GM19239 (cell line): ENCODE data around the gene ZCCHC3.
A peak's percentile ranks its signal among the peaks of the same experiment; 100 is the strongest.

Experiments
- DNase-seq: peaks from one replicate; pipeline ENCODE4 v3.0.0; 2011; ENCODE audit warnings: low spot score; ENCODE audit not compliant: insufficient read length
- FAIRE-seq: peaks from 2 replicates; lab custom pipeline; 2011; peaks lifted over from hg19 to GRCh38; lab: Jason Lieb, UNC

Gene ZCCHC3

DNA sequence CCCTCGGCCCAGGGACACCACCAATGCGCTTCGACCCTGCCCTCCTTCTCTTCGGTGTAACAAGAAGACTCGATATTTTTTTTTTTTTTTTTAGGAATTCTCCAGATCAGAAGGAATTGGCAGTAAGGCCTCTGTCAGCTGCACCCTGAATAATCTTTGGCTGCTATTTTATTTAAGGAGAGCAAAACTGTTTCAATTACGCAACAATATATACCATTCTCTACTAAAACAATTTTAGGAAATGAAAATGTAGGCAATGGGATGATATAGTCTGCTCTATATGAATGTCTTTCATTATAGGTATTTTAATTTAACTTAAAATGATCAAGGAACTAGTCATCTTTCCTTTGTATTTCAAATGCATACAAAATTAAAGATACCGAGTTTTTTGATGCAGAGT is 13.3 kb downstream of the ZCCHC3 start:
- FAIRE-seq = no peak

DNA sequence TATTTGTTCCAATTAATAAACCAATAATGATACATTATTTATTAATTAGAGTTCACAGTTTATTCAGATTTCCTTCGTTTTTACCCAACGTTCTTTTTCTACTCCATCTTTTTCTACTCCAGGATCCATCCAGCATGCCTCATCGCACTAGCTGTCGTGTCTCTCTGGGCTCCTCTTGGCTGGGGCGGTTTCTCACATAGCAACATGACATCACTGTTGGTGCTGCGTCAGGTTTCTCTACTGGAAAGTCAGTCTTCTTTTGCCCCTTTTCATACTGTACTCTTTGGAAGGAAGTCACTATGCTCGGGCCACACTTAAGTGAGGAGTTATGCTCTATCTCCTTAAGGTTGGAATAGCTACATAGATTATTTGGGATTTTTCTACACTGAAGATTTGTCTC is 14.2 kb downstream of the ZCCHC3 start:
- DNase-seq = no peak
- no peak for FAIRE-seq

More for the DNA sequence above, 13.3 kb downstream of the ZCCHC3 start:
- DNase-seq = no peak

DNA sequence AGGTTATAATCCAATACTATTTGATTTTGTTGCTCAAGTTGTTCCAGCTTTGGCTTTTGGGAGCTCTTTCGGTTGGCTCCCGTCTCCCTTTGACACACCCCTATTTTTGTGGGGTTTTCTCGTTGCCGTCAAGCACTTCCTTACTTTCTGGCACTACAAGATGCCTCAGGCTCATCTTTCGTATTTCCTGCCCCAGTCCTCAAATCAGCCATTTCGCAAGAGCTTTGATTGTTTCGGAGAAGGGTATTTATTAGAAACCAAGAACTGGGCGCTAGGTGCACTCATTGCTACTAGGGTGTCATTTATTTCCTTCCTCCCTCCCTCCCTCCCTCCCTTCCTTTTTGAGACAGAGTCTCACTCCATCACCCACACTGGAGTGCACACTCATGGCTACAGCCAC is 14.7 kb downstream of the ZCCHC3 start:
- no peak for FAIRE-seq
- DNase-seq = no peak

DNA sequence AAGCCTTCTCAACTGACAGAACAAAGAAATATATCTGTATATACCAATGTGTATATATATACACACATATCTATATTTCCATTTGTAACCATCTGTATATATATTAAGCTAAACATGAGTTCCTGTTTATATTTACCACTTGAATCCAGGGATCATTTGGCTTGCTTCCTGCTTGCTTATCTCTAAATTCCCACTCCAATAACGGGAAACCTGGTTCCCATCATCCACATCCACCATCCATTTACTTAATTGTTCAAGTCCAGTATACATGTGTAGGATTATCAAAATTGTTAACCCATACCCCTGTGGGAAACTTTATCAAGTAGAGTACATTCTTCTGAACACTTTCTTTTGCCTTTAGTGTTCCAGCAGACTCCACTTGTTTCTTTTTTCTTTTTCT is 15.5 kb downstream of the ZCCHC3 start:
- no peak for FAIRE-seq

DNA sequence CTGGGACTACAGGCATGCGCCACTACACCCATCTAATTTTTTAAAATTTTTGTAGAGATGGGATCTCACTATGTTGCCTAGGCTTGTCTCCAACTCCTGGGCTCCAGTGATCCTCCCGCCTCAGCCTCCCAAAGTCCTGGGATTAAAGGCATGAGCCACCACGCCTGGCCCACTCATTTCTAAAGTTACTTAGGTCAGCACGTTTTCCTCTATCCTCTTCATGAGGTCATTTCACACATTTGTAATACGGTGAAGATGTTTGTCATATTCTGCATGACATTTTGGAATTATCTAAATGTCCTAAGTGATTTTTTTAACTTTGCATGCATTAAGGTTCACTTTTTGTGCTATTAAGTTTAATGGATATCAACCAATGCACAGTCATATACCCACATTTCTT is 16.0 kb downstream of the ZCCHC3 start:
- no peak for FAIRE-seq
- DNase-seq = no peak

More for the DNA sequence above, 15.5 kb downstream of the ZCCHC3 start:
- DNase-seq = no peak

DNA sequence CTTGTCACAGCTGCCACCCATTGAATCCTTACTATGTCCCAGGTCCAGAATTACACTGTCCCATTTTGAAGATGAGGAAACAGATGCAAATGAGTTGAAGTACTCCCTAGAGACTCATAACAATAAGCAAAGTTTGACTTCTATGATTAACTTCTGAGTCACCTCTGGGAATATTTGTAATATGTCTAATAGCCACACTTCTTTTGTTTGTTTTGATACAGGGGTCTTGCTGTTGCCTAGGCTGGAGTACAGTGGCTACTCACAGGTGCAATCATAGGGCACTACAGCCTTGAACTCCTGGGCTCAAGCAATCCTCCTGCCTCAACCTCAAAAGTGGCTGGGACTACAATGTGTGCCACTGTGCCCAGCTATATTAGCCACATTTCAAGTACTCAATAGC is 16.6 kb downstream of the ZCCHC3 start:
- FAIRE-seq (no peak), DNase-seq (no peak)

DNA sequence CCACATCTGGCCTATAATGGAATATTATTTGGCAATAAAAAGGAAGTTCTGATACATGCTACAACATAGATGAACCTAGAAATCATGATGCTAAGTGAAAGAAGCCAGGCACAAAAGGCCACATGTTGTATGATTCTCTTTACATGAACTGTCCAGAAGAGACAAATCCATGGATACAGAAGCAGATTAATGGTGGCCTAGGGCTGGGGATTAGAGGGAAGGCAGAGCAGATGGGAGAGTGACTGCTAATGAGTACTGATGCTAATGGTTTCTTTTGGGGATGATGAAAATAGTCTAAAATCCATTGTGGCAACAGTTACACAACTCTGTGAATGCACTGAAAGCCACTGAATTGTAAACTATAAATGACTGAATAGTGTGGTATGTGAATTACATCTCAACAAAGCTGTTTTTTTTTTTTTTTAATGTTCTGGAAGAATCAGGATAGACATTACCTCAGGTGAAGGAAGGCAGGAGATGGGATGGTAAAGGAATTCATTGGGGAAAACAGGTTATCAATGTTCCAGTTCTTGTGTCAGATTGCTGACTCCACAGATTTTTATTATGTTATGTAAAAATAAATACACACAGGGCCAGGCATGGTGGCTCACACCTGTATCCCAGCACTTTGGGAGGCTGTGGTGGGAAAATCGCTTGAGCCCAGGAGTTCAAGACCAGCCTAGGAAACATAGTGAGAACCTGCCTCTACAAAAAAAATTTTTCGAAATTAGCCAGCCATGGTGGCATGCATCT is 19.1 kb downstream of the ZCCHC3 start:
- FAIRE-seq = no peak

DNA sequence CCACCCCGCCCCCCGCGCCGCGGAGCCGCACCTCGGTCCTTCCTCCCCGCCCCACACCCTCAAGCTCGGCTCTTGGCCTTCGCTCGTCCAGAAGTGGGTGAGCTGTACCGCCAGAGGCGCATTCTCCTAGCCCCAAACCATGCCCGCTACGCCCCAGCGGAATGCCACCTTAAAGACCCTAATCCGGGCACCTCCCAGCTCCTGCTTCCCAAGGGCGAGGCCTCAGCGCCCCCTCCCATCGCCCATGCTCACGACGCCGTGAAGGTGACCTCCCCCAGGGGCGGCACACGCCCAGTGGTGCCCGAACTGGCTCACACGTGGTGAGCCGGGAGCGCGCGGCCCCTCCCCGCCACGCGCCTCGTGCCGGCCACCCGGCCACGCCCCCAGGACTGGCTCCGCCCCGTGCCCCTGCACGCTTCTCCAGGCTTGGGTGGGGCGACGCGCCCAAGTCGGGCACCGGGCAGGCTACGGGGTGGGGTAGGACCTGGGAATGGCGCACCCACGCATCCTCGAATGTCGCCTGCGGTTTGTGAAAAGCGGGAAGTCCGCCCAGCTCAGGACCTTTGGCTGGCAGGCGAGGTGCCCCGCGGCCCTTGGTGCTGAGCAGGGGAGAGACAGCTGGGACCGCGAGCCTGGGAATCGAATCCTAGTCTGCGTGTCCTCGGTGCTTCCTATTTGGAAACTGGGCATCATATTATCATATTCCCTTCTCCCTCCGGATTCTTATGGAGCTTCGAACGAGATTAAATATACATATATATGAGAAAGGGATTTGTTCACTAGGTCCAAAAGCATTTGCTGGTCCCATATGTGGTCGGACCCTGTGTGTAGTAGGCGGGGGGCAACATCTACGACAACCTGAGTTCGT is 27.0 kb downstream of the ZCCHC3 start:
- DNase-seq (peak; percentile 89), FAIRE-seq (peak; percentile 97)

More for the DNA sequence above, 19.1 kb downstream of the ZCCHC3 start:
- no peak for DNase-seq

DNA sequence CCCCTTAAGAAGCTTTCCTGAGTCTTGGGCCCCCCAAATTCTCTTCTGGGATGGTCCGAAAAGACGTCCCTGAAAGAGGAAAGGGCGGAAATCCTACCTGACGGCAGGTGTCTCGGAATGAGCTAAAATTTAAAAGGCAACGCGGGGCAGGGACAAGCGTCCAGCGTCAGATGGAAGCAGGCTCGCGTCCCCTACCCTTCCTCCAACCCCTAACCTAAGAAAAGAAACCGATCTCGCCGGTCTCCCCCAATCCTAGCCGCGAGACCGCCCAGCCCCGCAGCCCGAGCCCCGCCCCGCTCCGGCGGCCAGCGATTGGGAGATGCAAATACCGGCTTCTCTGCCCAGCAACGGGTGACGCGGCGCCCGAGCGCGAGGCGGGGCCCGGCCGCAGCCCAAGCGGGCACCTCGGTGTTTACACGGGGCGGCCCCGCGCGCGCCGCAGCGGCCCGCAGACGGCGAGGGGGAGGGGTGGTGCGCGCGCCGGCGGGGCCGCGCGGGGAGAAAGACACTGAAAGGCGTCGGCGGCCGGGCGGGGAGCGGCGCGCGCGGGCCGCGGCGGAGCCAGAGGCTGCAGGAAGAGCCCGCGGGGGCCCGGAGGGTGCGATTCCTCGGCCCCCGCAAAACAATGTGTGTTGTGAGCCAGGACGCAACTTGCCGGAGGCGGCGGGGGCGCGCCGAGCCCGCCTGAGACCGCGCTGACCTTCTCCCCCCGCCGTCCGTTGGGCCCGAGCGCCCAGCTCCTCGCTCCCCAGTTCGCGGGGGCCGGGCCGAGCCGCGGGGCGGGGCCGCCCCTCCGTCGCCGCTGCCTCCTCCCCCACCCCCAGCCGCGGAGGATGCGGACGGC is 27.9 kb downstream of the ZCCHC3 start, which contains the start of gene SOX12:
Gene SOX12, plus strand, starts transcription at position 508 of the 844 bp plus-strand sequence. CDS start 373 bp downstream, outside the sequence.
- DNase-seq = peak; percentile 95
- peak; percentile 71 for FAIRE-seq

DNA sequence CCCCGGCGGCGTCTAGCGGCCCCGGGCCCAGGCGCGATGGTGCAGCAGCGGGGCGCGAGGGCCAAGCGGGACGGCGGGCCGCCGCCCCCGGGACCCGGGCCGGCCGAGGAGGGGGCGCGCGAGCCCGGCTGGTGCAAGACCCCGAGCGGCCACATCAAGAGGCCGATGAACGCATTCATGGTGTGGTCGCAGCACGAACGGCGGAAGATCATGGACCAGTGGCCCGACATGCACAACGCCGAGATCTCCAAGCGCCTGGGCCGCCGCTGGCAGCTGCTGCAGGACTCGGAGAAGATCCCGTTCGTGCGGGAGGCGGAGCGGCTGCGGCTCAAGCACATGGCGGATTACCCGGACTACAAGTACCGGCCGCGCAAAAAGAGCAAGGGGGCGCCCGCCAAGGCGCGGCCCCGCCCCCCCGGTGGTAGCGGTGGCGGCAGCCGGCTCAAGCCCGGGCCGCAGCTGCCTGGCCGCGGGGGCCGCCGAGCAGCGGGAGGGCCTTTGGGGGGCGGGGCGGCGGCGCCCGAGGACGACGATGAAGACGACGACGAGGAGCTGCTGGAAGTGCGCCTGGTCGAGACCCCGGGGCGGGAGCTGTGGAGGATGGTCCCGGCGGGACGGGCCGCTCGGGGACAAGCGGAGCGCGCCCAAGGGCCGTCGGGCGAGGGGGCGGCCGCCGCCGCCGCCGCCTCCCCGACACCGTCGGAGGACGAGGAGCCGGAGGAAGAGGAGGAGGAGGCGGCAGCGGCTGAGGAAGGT is 28.7 kb downstream of the ZCCHC3 start:
- FAIRE-seq (no peak), DNase-seq (peak; percentile 39)

DNA sequence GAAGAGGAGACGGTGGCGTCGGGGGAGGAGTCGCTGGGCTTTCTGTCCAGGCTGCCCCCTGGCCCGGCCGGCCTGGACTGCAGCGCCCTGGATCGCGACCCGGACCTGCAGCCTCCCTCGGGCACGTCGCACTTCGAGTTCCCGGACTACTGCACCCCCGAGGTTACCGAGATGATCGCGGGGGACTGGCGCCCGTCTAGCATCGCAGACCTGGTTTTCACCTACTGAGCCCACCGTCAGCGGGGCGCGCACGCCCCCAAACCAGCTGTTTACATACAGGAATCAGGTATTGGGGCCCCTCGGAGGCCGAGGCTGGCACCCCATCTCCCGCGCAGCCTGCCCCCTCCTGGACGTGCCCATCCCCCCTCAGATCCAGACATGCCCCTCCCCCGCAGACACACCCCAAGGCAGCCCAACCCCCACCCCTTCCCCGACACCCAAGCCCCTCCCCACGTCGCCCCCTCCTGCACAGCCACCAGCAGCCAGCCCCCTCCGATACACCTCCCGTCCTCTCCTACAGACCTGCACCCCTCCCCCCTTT is 29.3 kb downstream of the ZCCHC3 start:
- DNase-seq = no peak
- FAIRE-seq = no peak

DNA sequence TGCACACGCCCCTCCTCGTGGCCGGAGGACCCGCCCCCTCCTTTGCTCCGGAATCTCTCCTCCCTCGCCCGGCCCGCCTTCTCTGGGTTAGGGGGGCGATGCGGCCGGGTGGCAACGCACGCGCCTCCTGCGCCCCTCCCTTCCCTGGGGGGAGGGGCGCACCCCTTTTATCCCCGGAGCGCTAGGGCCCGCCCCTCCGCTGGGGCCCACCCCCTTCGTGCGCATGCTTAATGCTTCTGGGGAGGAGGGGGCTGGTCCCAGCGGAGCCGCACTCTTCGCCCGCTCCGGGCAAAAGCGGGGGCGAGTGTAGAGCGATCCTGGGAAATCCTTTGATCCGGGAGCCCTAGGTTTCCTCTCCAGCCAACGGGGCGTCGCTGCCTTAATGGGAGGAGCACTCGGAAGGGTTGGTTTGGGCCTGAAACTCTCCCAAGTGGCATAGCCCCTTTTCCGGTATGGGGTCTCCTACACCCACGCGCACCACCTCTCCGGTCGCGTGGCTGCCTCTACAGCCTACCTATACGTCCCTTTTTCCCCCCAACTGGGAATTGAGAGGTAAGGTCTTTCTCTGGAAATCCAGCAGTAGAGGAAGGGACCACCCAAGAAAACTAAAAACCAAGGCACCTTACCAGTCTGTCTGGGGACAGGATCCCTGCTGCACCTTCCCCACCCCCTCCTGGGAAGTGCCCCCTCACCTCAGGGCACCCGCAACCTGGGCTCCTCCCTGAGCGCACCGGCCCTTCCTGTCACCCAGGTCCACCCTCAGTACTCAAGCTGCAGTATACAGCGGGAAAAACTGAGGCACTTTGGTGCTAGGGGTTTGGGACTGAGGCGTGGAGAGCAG is 30.0 kb downstream of the ZCCHC3 start:
- FAIRE-seq (peak; percentile 51), DNase-seq (peak; percentile 62)

DNA sequence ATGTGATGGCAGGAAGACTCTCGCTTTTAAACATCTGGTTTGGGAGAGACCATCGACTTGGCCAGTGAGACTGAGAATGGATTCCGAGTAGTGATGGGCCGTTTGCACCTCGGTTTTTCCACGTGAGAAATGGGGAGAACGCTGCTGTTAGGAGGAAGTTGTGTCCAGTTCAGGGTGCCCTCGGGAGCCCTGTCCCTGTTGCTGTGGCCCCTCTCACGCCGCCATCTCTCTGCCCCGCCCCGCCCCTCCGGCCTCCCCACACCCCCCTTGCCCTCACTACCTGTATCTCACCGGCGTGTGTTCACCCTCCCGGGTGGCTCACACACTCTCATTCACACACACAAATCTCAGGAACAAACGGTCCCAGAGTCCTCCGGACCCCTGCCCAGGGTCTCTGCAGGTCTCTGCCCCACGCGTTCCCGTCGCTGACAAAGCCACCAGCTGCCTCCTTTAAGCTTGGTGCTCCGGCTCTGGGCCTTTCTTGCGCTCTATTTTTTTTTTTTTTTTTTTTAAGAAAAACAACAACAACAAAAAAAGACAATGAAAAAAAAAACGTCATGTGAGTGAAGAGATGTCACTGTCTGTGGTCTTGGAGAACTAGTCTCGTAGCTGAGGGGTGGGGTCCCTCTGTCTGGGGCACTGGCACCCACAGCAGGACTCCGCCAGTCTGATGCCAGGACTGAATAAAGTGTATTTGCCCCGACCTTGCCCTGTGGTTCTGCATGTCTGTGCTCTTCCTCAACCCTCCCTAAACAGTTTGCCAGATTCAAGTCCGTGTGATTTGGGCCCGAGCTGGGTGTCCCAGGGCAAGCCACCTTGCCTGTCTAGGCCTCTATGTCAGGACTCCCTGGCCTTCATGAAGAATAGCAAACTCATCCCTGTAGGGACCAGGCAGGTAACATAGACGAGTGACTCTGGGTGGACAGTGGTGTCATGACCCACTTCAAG is 30.9 kb downstream of the ZCCHC3 start:
- FAIRE-seq = no peak
- DNase-seq = no peak

DNA sequence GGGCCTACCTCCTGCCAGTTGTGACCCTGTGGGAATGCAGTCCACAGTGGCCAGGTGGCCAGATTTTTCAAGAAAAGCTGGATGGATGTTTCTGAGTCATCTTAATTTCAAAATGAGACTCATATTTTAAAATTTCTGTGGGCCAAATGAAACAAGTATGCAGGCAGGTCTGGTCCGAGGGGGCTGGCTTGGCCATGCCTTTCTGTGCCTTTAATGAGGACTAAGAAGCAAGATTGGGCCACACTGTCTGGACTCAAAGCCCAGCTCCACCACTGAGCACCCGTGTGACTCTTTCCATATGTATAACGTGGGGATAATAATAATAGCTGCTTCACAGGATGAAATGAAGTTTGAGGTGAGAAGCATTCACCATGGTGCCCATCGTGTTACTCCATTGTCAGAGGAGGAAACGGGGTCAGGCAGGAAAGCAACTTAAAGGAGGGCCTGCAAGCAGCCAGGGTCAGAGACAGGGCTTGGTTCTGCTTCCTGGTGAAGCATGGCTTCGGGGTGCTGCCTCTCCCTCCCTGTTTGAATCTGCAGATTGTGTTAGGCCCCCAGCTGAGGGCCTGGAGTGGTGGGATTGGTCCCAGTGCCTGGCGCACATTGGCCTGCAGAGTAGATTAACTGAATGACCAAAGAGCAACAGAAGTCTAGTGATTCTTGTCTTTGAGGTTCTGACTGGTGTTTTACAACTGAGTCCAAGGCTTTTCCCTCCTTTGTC is 31.8 kb downstream of the ZCCHC3 start:
- DNase-seq (no peak), FAIRE-seq (no peak)

DNA sequence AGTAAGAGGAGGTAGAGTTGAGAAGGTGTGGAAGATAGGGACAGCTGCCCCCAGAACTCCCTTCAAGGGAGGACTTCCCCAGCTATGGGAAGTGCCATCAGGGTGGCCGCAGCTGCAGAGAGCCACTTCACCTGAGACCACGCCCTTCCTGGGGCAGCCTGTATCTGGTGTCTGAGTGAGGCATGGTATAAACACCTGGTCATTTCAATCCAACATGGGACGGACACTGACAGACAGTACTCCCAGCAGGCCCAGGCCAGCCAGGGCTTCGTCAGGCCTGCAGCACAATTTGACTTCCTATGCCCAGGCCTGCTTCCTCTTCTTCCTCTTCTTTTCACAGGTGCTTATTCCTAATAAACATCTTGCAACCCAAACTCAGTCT is 32.5 kb downstream of the ZCCHC3 start:
- DNase-seq (no peak), FAIRE-seq (no peak)

DNA sequence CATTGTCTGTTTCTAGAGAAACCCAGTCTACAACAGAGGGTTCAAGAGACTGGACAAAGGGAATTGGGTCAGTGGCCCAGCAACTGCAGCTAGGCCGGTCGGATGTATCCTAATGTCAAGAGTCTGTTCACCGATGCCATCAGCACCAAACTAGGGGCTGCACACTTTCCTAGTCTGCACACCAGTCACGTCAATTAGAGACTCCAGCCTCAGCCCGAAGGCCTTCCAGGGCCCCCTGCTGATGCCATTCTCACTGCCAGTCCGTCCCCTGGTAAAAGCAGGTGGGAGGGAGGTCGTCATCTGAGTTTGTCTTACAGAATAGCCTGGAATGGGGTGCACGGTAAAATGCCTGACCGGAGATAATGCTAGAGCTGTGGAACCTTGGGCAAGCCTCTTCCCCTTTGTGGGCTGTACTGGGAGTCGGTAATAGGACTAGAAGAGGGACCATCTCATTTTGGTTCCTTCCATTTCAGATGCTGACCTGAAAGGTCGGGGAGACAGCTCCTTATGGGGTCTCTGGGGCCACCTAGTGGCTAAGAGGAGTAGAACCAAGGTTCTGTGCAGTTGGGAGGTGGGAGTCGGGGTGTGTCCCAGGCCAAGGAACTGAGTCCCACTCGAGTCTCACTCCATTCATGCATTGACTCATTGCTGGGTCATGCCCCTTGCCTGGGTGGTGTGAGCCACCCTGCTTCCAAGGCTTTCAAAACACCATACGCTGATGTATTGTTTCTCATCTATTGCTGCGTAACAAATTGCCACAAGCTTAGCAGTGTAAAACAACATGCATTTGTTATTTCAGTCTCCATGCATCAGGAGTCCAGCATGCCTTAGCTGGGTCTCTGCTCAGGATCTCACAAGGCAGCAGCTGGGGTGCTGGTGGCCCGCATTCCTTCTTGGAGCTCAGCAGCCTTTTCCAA is 33.1 kb downstream of the ZCCHC3 start:
- DNase-seq = peak; percentile 67
- peak; percentile 97 for FAIRE-seq
